ENCODE data around the gene SCGB3A1.

SCGB3A1 gene

DNA sequence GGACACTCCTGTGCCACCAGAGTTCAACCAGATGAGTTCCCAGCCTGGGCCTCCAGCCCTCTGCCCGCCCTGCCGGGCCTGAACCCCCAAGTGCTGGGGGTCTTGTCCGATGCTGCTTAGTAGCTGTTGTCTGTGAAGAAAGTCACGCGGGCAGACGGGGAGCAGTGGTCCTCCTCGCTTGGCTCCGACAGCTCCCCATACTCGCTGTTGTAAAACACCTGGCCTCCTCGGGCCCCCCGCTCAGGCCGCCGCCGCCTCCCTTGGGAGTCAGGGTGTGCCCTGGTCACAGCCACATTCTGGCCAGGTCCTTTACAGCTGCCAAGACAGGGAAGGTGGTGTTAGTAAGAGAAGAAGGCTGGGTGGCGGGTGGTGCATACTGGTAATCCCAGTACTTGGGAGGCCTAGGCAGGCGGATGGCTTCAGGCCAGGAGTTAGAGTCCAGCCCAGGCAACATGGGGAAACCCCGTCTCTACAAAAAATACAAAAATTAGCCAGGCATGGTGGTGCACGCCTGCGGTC lies 11.8 kb upstream of the SCGB3A1 start:
- no peak for DNase-seq

DNA sequence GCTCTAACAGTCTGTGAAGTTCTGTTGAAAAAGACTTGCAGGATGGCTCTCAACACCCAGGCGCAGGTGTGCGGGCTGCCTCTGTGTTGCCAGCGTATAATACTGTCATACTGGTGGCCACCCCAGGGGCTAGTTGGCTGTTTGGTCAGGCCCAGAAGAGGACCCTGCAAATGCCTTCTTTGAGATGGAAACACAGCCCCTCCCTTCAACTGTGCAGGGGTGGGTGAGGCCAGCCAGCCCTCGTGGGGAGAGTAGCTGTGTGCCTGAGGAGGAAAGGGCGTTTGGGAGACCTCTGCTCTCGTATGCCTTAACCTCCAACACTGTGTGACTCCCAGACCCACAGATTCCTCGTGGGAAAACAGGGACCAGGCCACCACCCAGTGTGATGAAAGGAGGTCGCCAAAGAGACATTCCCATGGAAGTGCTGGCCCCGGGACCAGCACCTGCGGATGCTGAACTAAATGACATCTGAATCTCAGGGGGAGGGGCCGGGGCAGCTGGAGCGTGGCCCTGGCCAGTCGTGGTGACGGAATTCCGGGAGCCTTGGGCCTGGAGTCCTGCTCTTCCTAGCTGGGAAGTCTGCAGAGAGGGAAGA lies 11.3 kb upstream of the SCGB3A1 start:
- no peak for DNase-seq

DNA sequence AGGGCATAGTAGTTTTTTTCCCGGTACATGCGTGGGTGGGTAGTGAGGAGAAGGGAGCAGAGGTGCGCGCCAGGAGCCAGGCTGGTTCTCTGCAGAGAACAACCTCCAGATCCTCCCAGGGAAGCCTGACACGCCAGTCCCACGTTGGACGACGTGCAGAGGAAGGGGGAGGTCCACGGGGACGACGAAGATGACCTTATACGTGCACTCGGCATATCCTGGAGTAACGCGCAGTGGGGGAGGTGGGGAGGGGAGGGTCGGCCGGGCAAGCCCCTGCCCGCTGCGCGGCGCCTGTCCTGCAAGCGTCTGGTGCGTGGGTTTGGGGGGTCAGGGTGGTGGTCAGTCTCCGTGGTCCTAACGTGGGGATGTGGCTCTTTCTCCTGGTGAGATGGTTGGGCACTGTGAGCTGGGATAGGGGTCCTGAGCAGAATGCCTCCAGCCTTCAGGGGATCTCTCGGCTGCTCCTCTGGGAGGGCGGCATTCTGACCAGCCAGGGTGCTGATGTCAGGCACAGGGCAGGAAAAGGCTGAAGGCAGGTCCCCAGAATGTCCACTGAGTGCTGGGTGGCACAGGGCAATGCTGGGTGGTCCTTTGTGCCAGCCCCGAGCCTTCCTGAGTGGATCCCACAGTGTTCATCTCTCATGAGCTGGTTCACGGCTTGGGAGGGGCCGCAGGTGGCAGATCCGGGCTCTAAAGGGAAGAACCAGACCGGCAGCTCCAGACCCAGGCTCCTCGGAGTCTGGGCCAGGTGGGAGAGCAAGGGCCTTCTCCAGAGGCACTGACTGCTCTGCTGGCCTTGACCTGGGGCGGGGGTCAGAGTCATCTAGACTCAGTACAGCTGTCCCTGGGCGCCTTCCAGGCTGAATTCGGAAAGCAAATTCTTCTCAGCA lies 10.5 kb upstream of the SCGB3A1 start:
- no peak for DNase-seq

GRCh38 chr5:180600554-180601041 lies 9.3 kb upstream of the SCGB3A1 start:
- DNase-seq: no peak

DNA sequence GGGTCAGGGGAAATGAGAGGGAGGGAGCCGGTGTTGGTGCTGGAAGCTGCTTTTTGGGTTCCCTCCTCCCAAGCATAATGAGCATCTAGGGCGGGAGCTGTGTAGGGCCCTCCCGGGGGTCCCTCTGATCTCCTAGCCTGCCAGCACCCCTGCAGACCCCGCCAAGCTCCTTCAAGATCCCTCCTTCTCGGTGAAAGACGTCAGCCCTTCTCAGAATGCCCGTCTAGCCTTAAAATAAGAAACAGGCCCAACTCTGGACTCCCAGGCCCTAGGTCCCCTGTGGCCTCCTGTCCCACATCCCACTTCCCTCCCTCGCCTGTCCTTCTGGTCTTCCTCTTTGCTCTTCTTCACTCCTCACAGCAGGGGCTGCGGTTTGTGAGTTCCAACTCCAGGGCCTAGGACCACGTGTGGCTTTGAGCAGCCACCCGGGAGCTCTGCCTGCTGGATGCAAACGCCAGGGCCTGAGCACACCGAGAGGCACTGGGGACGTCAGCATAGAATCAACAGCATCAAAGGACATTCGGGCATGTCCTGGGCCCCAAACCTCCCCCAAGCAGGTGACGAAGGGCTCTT lies 8.8 kb upstream of the SCGB3A1 start:
- DNase-seq: no peak

DNA sequence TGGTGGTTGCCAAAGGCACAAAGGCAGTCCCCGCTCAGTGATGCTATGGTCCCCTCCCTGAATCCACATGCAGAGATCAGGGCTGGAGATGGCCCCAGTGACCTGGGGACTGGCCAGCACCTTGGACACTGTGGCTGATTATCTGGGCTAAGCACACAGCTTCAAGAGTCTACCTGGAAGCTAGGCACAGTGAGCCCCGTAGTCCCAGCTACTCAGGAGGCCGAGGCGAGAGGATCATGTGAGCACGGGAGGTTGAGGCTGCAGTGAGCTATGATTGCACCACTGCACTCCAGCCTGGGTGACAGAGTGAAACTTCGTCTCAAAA lies 8.3 kb upstream of the SCGB3A1 start:
- no peak for DNase-seq

DNA sequence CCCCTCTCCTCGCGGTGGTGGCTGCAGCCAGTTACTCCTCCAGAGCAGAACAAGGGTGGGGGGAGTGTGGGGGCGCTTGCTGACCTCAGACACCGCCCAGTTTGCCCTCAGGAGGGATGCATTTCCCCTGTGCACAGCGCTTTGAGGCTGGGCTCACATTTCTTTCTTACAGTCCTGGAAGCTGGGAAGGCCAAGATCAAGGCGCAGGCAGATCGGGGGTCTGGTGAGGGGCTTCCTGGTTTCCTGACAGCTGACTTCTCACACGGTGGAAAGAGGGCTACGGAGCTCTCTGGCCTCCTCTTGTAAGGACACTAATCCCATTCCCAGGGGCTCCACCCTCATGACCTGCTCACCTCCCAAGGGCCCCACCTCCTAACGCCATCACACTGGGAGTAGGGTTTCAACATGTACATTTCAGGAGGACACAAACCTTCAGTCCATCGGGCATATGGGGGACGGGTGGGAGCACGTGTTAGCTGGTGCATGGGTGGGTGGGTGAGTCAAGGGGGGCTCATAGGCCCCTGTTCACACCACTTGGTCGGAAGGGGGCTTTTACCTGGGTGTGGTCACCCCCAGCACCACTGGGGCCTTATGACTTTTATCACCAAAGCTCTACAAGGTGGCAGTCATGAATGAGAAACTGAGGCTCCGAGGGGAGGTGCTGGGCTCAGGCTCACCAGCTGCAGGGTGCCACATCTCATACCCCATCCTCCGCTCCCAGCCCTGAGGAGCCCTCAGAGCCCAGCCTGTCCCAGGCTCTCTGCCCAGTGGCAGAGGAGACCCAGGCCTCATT lies 7.7 kb upstream of the SCGB3A1 start:
- no peak for DNase-seq

DNA sequence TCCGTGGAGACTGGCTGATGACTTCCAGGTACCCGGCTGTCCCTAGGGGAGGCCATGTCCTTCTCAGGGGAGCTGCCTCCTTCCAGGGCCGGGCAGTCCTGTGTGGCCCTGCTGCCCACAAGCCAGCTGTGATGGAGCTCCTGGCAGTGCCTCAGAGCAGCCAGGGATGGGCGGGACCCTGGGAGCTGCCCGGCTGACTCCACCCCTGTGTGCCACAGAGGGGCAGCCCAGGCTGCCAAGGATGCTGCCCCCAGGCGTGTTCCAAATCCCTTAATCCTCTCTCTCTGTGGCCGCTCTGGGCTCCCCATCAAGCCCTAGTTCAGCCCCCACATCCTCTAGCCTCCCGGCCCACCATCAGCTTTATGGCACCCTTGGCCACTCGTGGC lies 7.0 kb upstream of the SCGB3A1 start:
- DNase-seq: no peak

- no peak for DNase-seq
Observed at GRCh38 chr5:180596668-180597231, 5.5 kb upstream of the SCGB3A1 start.

- DNase-seq: no peak
Observed at GRCh38 chr5:180596115-180596667, 4.9 kb upstream of the SCGB3A1 start.

DNA sequence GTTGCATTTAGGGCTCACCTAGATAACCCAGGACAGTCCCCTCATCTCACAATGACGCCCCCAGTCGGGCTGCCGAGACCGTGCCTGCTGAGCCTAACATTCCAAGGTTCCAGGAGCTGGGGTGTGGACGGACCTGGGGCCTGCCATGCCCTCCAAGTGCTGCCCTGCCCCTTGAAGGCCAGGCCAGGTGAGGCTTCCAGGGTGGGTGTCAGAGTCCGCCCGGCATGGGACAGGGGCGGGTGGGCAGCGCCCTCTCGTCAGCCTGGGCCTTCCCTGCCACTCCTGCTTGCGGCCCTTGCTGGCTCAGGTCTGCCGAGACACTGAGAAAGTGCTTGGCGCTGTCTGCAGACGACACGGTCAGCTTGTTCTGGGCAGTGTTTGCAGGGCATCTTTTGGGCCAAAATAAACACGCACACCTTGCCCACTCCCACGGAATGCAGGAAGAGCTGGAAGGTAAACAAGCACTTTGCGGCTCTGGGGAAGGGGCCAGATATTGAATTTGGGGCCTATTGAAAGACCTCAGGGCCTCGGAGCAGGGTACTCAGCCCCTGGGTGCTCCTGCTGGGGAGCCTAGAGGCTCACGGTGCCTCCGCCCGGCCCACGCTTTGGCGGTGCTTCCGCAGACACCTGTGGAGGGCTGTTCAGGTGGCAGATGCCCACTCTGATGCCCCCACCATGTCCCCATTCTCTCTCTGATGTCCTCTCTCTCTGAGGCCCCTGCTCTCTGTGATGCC lies 4.2 kb upstream of the SCGB3A1 start:
- DNase-seq: no peak

GRCh38 chr5:180595046-180595379 lies 3.7 kb upstream of the SCGB3A1 start:
- DNase-seq: peak in 1 of 2 experiments; percentile 15

DNA sequence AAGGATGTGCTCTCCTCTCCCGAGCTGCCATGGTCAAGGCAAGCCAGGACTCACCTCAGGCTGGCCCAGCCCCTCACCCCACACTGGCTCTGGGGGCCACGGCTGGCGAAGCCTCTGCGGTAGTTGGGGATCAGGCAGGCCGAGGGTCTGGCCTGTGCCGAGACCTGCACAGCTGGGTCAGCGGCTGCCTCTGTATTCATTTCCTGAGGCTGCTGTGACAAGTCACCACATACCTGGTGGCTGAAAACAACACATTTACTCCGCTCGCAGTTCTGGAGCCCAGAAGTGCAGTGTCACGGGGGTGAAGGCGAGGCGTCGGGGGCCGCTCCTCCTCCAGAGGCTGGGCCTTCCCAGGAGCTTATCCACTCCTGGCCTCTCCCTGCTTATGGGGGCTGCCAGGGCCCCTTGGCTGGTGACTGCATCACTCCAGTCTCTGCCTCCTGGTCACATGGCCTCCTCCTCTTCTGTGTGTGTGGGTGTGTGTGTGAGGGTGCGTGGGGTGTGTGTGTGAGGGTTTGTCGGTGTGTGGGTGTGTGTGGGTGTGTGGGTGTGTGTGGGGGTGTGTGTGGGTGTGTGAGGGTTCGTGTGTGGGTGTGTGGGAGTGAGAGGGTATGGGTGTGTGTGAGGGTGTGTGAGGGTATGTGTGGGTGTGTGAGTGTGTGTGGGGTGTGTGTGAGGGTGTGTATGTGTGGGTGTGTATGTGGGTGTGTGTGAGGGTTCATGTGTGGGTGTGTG lies 3.2 kb upstream of the SCGB3A1 start:
- no peak for DNase-seq

DNA sequence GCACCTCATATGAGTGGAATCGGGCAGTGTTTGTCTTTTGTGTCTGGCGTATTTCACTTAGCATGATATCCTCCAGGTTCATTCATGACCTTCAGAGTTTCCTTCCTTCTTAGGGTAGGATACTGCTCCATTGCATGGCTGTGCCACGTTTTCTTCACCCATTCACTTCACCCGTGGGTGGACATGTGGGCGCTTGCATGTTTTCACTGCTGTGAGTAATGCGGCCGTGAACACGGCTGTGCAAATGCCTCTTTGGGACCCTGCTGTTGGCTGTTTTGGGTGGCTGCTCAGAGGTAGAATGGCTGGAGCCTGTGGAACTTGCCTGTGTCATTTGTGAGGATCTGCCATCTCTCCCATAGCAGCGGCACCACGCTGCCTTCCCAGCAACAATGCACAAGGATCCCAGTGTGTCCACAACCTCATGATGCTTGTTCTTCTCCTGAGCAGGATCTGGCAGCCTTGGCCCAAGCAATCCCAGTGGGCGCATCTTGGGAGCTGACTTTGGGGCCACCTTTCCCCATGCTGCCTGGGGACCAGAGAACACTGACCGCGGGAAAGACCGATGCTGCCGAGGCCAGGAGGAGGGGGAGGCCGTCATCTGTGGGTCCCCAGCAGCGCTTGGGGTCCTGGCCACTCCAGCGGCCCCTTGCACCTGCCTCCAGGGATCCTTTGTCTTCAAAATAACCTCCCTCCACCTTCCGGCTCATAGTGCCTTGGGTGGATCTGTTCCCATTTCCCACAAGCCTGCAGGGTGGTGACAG lies 2.3 kb upstream of the SCGB3A1 start:
- no peak for DNase-seq

DNA sequence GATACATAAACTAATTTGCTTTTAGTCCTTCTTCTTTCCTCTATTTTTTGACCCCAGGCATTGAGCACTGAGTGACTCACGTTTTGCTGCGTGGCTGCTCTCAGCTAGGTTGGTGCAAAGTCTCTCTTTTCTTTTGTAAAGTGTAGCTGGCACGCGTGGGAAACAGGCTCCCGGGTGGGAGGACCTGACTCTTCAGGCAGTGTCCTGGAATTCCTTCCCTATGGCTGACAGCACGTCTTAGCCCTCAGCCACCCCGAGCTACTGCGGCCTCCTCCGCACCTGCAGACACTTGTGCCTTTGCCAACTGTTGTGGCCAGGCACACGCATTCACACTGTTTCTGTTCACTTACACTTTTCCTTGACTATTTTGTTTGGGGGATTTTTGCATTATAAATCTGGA lies 877 bp upstream of the SCGB3A1 start:
- no peak for DNase-seq

- no peak for DNase-seq
Observed at GRCh38 chr5:180590543-180591310, 572 bp downstream of the SCGB3A1 start.

GRCh38 chr5:180589771-180590542 lies 1.3 kb downstream of the SCGB3A1 start:
- DNase-seq: no peak

DNA sequence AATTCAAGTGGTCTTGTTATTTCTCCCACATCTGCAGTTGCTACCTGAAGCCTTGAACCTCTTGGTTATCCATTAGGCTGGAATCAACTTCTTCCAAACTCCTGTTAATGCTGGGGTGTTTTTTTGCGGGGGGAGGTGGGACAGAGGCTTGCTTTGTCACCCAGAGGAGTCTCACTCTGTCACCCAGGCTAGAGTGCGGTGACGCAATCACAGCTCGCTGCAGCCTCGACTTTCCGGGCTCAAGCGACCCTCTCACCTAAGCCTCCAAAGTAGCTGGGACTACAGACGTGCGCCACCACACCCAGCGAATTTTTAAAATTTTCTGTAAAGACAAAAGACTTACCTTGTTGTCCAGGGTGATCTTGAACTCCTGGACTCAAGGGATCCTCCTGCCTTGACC lies 4.4 kb downstream of the SCGB3A1 start:
- DNase-seq: no peak

DNA sequence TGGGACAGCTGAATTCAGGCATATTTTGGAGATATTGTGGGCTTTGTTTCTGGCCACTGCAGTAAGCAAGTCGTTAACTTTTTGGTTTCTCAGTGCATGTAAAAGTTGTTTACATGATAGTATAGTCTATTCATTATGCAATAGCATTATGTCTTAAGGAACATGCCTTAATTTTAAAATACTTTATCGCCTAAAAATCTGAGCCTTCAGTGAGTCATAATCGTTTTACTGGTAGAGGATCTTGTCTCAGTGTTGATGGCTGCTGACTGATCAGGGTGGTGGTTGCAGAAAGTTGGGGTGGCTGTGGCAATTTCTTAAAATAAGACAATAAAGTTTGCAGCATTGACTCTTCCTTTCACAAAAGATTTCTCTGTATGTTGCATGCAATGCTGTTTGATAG lies 5.1 kb downstream of the SCGB3A1 start:
- DNase-seq: no peak

Data from stimulated activated CD4-positive, alpha-beta T cell treated with anti-CD3 and anti-CD28 coated beads, Interleukin-4, amount 100 ng/mL, for 4 hours (primary cell).